Measurements from ENCODE around the gene SARM1.

DNA sequence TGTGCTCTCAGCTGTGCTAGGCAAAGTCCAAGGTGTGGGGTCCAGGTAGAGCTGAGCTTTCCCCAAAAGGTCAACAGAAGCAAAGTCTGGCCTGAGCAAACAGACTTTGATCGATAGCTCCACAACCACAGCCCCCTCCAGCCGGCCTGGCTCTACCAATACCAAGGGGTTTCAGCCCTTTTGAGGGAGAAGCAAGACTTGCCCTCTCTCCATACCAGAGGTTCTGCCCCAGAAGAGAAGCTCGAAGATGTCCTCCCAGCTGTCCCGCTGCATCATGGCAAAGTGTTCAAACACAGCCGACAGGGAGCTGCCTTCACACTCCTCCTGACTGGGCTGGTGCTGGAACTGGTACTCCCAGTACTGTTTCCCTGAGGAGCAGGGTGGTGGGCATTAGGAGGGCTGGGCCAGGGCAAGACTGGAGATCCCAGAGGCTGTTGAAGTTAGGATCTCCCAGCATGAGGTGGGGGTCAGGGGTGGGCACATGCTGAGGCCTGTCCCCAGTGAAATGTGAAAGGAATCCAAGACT is 3.1 kb upstream of the SARM1 start:
- TF ChIP-seq SPI1 (IDR thresholded peaks at IDR 0.05; ENCODE audit: low read depth, low read length) (no peak), POLR2A (IDR thresholded peaks at IDR 0.05; ENCODE audit: low read depth, low read length) (no peak), TAF1 (IDR thresholded peaks at IDR 0.05; ENCODE audit: low read depth, low read length) (no peak), POLR2AphosphoS5 (IDR thresholded peaks at IDR 0.05; ENCODE audit: low read depth, low read length) (no peak)

Data from GM12891 (cell line).